Umbilical cord (tissue), 2 donors: ENCODE data around the gene KRTAP1-5. TPM values are rescaled to one million over a fixed set of nuclear protein-coding genes. Genes with fewer than 3 reads are reported as not detected.
"Not testable (repeated sequence)": the region's sequence is repeated elsewhere in the genome, so short reads cannot be mapped to it uniquely, and the experiment has no call there.

Experiments
- DNase-seq: peaks from one replicate; pipeline ENCODE4 v3.0.0-alpha.2; 2015; ENCODE audit warnings: low spot score
- total RNA-seq: library from RNA; depleted of rRNA; stranded (reverse); fragments of >200 nt; gene quantifications from one replicate; pipeline ENCODE4 v1.2.3, GENCODE V29; 2014; ENCODE audit warnings: low replicate concordance; ENCODE audit not compliant: insufficient read depth

KRTAP1-5 gene
- total RNA-seq, 1 donor from 2014 or later: not detected

DNA sequence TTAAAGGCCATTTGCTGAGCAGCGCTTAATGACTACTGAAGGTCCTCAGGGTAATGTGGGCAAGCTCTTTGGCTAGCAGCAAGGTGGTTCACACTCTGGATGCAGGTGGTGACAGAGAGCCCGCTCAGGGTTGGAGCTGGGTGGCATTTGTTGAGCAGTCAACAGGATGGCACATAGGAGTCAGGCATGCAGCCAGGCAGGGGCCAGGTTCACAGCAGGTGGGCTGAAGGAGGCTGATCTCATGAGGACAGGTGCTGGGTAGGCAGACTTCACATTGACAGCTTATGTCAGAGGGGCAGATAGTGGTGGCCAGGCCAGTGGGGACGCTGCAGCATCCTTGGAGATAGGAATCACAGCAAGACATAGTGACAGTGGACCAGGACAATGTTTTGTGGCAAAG, 22.6 kb downstream of the KRTAP1-5 start:
- DNase-seq: no peak

DNA sequence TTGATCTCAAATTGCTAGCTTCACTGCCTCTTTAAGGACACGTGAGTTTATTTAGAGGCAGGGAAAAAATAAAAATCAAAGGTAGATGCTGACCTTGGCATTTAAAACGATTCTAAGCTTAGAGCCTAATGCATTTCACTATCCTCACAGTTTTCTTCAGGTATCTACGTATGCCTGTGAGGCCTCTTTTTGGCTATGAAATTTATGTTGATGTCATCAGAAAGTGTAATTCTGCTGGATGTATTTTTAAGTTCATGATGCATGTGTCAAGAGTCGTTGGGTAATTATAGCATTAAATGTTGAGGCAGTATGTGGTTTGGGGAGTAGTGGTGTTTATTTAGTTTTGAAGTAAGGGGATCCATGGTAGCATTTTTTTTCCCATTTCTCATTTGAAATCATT, 23.1 kb downstream of the KRTAP1-5 start:
- no peak for DNase-seq

DNA sequence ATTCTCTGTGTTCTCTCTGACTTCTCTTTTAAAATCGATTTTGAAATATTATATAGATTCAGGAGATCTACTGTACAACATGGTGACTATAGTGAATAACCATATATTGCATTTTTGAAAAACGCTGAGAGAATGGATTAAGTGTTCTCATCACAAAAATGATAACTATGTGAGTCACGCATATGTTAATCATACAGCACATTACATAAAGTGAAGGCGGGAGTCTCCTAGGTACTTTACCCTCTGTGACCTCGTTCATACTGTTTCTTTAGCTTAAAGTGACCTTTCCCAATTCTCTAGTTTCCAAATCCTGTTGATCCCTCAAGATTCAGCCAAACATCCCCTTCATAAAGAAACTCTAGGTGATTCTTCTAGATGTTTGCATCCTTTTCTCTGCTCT, 24.2 kb downstream of the KRTAP1-5 start:
- DNase-seq: peak; percentile 48

DNA sequence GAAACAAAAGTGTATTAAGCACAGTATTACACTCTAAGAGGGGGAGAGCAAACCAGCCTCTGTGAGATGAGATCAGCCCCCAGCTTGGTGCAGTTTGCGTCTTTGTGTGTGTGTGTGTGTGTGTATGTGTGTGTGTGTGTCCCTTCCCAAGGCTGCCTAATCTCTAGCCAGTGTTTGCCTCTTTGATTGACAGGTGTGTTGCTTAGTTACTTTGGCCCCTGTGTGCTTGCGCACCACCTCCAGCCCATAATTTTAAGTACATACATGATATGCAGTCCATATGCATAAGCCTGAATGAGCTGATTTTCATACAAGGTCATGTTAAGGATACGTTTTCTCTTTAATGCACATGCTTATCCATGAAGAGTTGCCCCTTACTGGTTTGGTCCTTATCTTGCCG, 25.2 kb downstream of the KRTAP1-5 start:
- no peak for DNase-seq

DNA sequence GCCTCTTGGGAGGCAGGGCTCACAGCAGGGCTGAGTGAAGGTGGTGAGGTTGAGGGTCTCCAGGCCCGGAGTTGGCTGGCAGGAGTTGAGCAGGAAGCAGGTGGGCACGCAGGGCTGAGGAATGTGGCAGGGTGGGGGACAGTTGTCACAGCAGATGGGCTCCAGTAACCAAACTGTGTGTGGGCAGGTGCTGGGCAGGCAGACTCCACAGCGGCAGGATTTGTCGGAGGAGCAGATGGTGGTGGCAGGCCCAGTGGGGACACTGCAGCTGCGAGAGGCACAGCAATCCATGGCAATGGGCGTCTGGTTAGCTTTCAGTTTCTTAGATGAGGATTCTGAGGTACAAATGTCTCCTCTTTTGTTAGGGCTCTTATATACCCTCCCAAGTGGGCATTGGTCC, 27.4 kb downstream of the KRTAP1-5 start, which contains the start of gene KRTAP3-2:
Gene KRTAP3-2 (minus strand): TSS at position 344 of the 400 bp plus-strand sequence. CDS start 53 bp downstream, at position 291.
- DNase-seq: not testable (repeated sequence)

DNA sequence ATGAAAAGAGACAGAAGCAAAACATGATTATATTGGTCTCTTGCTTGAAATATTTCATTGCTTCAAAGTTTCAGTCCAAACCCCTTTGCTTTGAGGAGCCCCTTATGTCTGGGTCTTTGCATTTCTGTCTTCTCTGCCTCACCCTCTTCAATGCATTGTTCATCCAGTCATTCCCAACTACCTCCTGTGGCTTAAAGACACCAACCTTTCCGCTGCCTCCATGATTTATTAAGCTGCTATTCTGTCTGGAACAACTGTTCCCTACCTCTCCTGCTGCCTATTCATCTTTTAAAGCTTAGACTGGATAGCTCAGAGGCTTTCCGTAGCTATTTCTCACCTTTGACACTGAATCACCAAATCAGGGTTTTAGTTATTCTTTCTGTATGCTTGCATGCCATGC, 29.6 kb downstream of the KRTAP1-5 start:
- DNase-seq: no peak

DNA sequence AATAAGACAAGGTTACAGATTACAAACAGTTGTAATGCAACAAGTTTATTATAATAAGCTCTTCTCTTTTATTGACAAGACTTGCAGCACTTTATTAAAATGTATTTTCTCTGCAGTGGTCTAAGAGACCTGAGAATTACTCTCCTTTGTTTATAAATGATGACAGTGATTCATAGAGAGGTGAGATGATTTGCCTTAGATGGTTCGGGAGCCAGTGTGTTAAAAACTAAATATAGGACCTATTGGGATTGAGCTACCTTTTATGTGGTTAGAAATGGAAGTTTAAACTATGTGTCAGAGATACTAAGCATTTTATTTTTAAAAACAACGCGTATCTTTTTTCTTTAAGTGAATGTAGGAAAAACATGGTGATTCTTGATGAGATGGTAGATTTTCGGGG, 30.2 kb downstream of the KRTAP1-5 start:
- no peak for DNase-seq

DNA sequence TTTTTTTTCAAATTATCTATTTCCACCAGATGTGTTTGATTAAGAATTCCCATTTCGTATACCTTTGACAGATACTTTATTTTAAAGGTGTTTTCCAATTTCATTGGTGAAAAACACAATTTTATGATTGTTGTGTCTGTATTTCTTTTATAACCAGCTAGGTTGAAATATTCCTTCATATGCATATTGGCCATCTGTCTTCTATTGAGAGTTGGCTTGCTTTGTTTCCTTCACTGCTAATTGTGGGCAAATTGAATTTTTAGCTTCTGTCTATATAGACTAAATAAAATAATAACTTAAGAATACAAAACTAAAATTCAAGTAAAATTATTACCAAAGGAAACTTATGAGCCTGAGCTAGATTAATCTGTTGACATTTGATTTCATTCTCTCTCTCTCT, 31.9 kb downstream of the KRTAP1-5 start:
- no peak for DNase-seq

DNA sequence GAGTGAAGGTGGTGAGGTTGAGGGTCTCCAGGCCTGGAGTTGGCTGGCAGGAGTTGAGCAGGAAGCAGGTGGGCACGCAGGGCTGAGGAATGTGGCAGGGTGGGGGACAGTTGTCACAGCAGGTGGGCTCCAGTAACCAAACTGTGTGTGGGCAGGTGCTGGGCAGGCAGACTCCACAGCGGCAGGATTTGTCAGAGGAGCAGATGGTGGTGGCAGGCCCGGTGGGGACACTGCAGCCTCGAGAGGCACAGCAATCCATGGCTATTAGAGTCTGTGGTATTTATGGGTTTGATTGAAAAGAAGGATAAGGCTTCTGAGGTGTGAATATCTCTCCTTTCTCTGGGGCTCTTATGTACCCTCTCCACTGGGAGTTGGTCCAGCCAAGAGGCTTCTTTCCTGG, 33.2 kb downstream of the KRTAP1-5 start, which contains the start of gene KRTAP3-3:
Gene KRTAP3-3 (minus strand): TSS at position 326 of the 400 bp plus-strand sequence. CDS start 67 bp downstream, at position 259.
- DNase-seq: no peak

DNA sequence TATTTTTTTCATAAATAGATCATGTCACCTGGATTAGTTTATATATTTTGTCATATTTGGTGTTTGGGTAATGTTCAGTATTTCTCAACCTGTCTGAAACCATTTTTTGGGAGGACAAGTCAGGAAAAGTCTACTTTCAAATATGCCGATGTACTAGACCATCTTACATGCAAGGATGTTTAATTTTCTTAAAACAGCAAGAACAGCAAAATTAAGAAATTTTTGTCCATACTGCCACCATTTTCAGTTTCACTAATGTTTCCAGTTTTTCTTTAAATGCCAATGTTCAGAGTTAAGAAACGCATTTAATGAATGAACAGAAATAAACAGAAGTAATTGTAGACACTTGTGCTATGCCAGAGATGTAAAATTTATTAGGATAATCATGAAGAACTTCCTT, 33.9 kb downstream of the KRTAP1-5 start:
- no peak for DNase-seq

DNA sequence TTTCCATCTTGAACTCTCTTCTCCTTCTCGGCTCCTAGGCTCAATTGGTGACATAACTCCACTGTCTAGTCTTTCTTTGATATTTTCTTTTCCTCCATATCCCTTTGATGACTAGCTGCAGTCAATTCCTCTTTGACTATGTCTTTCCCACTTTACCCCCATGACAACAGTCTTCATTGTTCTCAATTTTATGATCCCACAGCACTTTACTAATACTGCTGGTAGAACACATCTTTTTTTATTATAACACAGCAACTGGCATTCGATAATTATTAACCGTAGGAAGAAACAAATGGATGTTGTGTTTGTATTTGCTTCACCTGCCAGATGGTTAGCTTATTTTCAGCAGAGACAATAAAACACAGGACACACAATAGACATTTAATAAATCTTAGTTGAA, 34.3 kb downstream of the KRTAP1-5 start:
- DNase-seq: no peak

DNA sequence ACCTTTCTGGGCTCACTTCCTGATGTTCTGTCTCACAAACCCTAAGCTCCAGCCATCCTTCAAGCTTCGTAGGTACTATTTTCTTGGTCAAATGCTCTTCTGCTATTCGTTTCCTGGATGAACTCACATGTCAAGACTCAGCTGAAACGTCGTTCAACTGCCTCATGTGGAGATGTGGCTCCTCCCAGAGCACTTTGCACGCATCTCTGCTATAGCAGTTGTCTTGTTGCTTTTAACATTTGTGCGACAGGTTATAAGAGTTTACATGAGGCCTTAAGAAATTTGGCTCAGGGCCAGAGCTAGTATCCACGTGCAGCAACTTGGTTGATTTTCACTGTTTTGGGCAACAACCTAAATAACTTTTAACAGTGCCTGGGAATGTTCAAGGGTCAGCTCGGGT, 40.1 kb downstream of the KRTAP1-5 start:
- DNase-seq: peak; percentile 42

DNA sequence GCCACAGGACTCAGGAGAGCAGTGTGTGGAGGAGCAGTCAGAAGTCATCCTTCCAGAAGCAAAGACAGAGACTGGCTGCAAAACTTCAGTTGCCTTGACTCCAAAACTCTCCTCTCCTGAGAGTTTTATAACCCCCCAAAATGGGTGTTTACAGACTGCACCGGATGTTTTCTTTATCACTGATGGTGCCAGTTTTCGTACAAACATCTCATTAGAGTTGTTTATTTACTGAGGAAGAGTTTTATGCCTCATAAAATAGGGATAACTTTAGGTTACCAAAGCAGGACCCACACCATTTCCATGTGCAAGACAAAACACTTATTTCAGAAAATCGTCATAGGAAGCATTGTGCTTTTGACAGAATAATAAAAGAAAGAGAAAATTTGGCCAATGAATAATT, 42.8 kb downstream of the KRTAP1-5 start, which contains the start of gene KRT40:
Gene KRT40 (minus strand): TSS at position 101 of the 400 bp plus-strand sequence. CDS start 53 bp downstream, at position 48.
- no peak for DNase-seq

DNA sequence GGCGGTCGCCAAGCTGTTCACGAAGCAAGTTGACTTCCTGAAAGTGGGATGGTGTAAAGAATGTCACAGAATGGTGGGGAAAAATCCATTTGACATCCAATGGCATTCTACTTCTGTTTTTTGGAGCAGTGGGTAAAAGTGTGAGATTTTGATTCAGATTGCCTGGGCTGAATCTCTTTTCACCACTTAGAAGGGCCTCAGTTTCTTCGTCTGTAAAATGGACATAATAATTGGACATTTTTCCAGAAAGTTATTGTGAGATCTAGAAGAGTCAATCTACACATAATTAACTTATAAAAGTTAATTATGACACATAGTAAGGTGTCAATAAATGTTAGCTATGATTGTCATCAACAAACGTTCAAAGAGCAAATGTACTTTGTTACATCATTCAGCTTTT, 45.9 kb downstream of the KRTAP1-5 start:
- no peak for DNase-seq

DNA sequence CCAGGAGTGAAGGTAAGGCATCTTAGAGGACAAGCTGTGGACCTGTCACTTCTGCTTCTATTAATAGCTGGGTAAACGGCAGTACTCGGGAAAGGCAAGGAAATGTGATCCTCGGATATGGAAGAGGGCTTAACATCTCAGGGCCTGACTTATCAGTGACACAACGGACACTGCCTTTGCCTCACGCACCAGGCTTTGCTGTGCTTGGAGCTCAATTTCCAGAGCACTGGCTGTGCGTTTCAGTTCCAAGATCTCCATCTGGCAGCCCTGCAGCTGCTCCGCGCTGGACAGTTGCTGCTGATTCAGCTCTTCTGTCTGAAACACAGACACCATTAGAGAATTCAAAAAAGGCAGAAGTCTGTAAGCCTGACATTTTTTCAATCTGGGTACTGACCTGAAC, 46.4 kb downstream of the KRTAP1-5 start:
- peak; percentile 86 for DNase-seq

DNA sequence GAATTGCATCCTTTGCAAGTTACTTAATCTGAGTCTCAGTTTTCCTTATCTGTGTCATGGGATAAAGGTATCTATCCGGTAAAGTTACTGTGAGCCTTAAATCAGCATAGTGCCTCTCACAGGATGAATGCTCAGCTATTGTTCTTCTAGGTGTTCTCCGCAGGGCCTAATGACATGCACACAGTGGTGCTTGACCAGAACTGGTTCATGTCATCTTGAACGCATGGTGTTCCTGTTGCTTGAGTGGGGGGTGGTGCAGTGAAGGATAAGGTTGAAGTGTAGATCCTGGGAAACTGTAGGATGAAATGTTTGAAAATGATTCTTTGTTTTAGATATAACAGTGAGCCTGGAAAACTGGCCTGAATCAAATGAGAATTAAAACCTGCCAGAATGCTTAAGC, 46.9 kb downstream of the KRTAP1-5 start:
- DNase-seq: no peak

DNA sequence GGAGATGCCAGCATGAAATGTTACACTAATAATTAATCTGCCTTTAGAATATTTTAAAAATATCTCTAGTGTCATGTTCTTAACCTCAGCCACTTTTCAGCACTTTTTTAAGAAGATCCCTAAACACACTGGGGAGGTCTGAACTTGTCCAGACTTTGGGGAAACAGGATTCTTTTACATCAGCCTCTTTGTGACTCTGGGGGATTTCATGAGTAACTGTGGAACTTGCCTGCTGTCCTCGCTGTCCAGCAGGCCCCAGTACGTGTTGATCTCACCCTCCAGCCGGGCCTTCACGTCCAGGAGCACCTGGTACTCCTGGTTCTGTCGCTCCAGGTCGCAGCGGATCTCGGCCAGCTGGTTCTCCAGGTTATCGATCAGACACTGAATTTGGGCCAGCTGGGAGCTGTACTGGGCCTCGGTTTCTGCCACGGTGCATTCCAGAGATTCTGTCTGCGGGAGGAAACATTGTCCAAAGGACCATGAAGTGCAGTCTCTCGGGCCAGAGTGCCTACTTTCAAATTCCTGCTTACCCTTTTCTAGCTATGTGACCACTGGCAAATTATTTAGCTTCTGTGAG, 48.3 kb downstream of the KRTAP1-5 start:
- peak; percentile 26 for DNase-seq

Other genes starting within 250 kb of the KRTAP1-5 start
- not detected for gene KRT27, start 244.7 kb downstream of the KRTAP1-5 start, total RNA-seq
- gene KRT28, start 227.2 kb downstream of the KRTAP1-5 start, total RNA-seq: 3.6 TPM
- gene KRT10, start 204.6 kb downstream of the KRTAP1-5 start, total RNA-seq: 45.7 TPM
- gene KRT12, start 160.0 kb downstream of the KRTAP1-5 start, total RNA-seq: 4.6 TPM
- gene KRT20, start 142.0 kb downstream of the KRTAP1-5 start, total RNA-seq: 3.4 TPM
- 24.3 TPM for gene KRT23, start 89.6 kb downstream of the KRTAP1-5 start, total RNA-seq
- 2.4 TPM for gene KRT39, start 60.3 kb downstream of the KRTAP1-5 start, total RNA-seq
- not detected for gene KRT40, start 42.9 kb downstream of the KRTAP1-5 start, total RNA-seq
- not detected for gene KRTAP3-3, start 33.0 kb downstream of the KRTAP1-5 start, total RNA-seq
- gene KRTAP3-2, start 27.3 kb downstream of the KRTAP1-5 start, total RNA-seq: 31.1 TPM
- not detected for gene KRTAP3-1, start 18.1 kb downstream of the KRTAP1-5 start, total RNA-seq
- not detected for gene KRTAP1-4, start 3.0 kb upstream of the KRTAP1-5 start, total RNA-seq
- gene KRTAP1-3, start 7.7 kb upstream of the KRTAP1-5 start, total RNA-seq: not detected
- not detected for gene KRTAP1-1, start 14.2 kb upstream of the KRTAP1-5 start, total RNA-seq
- gene KRTAP2-1, start 20.1 kb upstream of the KRTAP1-5 start, total RNA-seq: not detected
- gene KRTAP2-2, start 28.0 kb upstream of the KRTAP1-5 start, total RNA-seq: 8.4 TPM
- 20.5 TPM for gene KRTAP2-3, start 32.9 kb upstream of the KRTAP1-5 start, total RNA-seq
- not detected for gene KRTAP2-4, start 38.7 kb upstream of the KRTAP1-5 start, total RNA-seq
- not detected for gene KRTAP4-7, start 56.9 kb upstream of the KRTAP1-5 start, total RNA-seq
- gene KRTAP4-8, start 70.9 kb upstream of the KRTAP1-5 start, total RNA-seq: not detected
- gene KRTAP4-16, start 75.0 kb upstream of the KRTAP1-5 start, total RNA-seq: not detected
- gene KRTAP4-9, start 78.2 kb upstream of the KRTAP1-5 start, total RNA-seq: not detected
- 3.4 TPM for gene KRTAP4-11, start 91.2 kb upstream of the KRTAP1-5 start, total RNA-seq
- gene KRTAP4-12, start 97.0 kb upstream of the KRTAP1-5 start, total RNA-seq: not detected
- gene KRTAP4-6, start 113.3 kb upstream of the KRTAP1-5 start, total RNA-seq: 1.2 TPM
- 5.5 TPM for gene KRTAP4-5, start 122.6 kb upstream of the KRTAP1-5 start, total RNA-seq
- 2.6 TPM for gene KRTAP4-4, start 133.5 kb upstream of the KRTAP1-5 start, total RNA-seq
- gene KRTAP4-3, start 141.0 kb upstream of the KRTAP1-5 start, total RNA-seq: 1.4 TPM
- not detected for gene KRTAP4-2, start 151.0 kb upstream of the KRTAP1-5 start, total RNA-seq
- gene KRTAP4-1, start 157.7 kb upstream of the KRTAP1-5 start, total RNA-seq: 1.9 TPM
- 1.4 TPM for gene KRTAP9-1, start 162.7 kb upstream of the KRTAP1-5 start, total RNA-seq
- gene KRTAP9-2, start 199.4 kb upstream of the KRTAP1-5 start, total RNA-seq: not detected
- not detected for gene KRTAP9-3, start 205.2 kb upstream of the KRTAP1-5 start, total RNA-seq
- gene KRTAP9-8, start 210.8 kb upstream of the KRTAP1-5 start, total RNA-seq: not detected
- 1.2 TPM for gene KRTAP9-4, start 222.5 kb upstream of the KRTAP1-5 start, total RNA-seq
- not detected for gene KRTAP9-9, start 228.2 kb upstream of the KRTAP1-5 start, total RNA-seq
- not detected for gene KRTAP9-6, start 238.2 kb upstream of the KRTAP1-5 start, total RNA-seq
- gene KRTAP9-7, start 248.5 kb upstream of the KRTAP1-5 start, total RNA-seq: not detected